T-helper 2 cell (primary cell): ENCODE measurements around the gene GLDN.

Experiments used
- DNase-seq, 5 experiments: peaks; one replicate each; pipeline versions ENCODE4 v3.0.0 to v3.0.0-alpha.2; 2012 to 2022

The GLDN gene

GRCh38 chr15:51359981-51360380 is 18.5 kb downstream of the GLDN start:
- DNase-seq: no peak

GRCh38 chr15:51363383-51363782 is 21.9 kb downstream of the GLDN start:
- DNase-seq: no peak

GRCh38 chr15:51365417-51365816 is 24.0 kb downstream of the GLDN start:
- DNase-seq: no peak

GRCh38 chr15:51366071-51366470 is 24.6 kb downstream of the GLDN start:
- no peak for DNase-seq

GRCh38 chr15:51366920-51367319 is 25.5 kb downstream of the GLDN start:
- no peak for DNase-seq

GRCh38 chr15:51367322-51367976 is 26.0 kb downstream of the GLDN start:
- DNase-seq: no peak

GRCh38 chr15:51368307-51368706 is 26.9 kb downstream of the GLDN start:
- no peak for DNase-seq

GRCh38 chr15:51368751-51369450 is 27.4 kb downstream of the GLDN start:
- no peak for DNase-seq

GRCh38 chr15:51369451-51369761 is 28.0 kb downstream of the GLDN start:
- DNase-seq: peak in 1 of 5 experiments; percentile 33

GRCh38 chr15:51371266-51371665 is 29.8 kb downstream of the GLDN start:
- DNase-seq: no peak

- DNase-seq: no peak
Measured at GRCh38 chr15:51374131-51374530, 32.7 kb downstream of the GLDN start.

- DNase-seq: no peak
Measured at GRCh38 chr15:51375966-51376640, 34.6 kb downstream of the GLDN start.

- no peak for DNase-seq
Measured at GRCh38 chr15:51377038-51377786, 35.8 kb downstream of the GLDN start.

GRCh38 chr15:51378406-51378805 is 37.0 kb downstream of the GLDN start:
- no peak for DNase-seq

GRCh38 chr15:51379390-51379789 is 37.9 kb downstream of the GLDN start:
- no peak for DNase-seq

GRCh38 chr15:51380999-51381806 is 39.7 kb downstream of the GLDN start:
- DNase-seq: peak in 1 of 5 experiments; percentile 56

GRCh38 chr15:51382787-51383186 is 41.3 kb downstream of the GLDN start:
- peak in 1 of 5 experiments; percentile 12 for DNase-seq

- DNase-seq: no peak
Measured at GRCh38 chr15:51386029-51386428, 44.6 kb downstream of the GLDN start.

- DNase-seq: no peak
Measured at GRCh38 chr15:51386486-51386885, 45.0 kb downstream of the GLDN start.

GRCh38 chr15:51386960-51387698 is 45.7 kb downstream of the GLDN start:
- no peak for DNase-seq

- DNase-seq: no peak
Measured at GRCh38 chr15:51387699-51388041, 46.2 kb downstream of the GLDN start.

GRCh38 chr15:51388726-51389125 is 47.3 kb downstream of the GLDN start:
- no peak for DNase-seq
